ENCODE results near the gene CIT.

The CIT gene

GRCh38 chr12:119775246-119775895 lies 101.7 kb downstream of the CIT start:
- H3K4me3 ChIP-seq (ENCODE audit: low read depth, low read length): no peak overlapping the region
- DNase-seq (ENCODE audit: low read depth): no peak
- no peak for TF ChIP-seq CTCF (IDR thresholded peaks at IDR 0.05; ENCODE audit: insufficient read depth, low read depth, low read length, missing control alignments)

- no peak for TF ChIP-seq CTCF (IDR thresholded peaks at IDR 0.05; ENCODE audit: insufficient read depth, low read depth, low read length, missing control alignments)
- DNase-seq (ENCODE audit: low read depth): no peak
These were observed 104.7 kb downstream of the CIT start for GRCh38 chr12:119772431-119772830.

GRCh38 chr12:119770146-119770545 lies 107.0 kb downstream of the CIT start:
- no peak for TF ChIP-seq CTCF (IDR thresholded peaks at IDR 0.05; ENCODE audit: insufficient read depth, low read depth, low read length, missing control alignments)
- no peak overlapping the region for H3K4me3 ChIP-seq (ENCODE audit: low read depth, low read length)
- DNase-seq (ENCODE audit: low read depth): no peak

More at GRCh38 chr12:119772431-119772830, 104.7 kb downstream of the CIT start:
- H3K4me3 ChIP-seq (ENCODE audit: low read depth, low read length): no peak overlapping the region

- TF ChIP-seq CTCF (IDR thresholded peaks at IDR 0.05; ENCODE audit: insufficient read depth, low read depth, low read length, missing control alignments): no peak
- DNase-seq (ENCODE audit: low read depth): no peak
- no peak overlapping the region for H3K4me3 ChIP-seq (ENCODE audit: low read depth, low read length)
These were observed 114.5 kb downstream of the CIT start for GRCh38 chr12:119762619-119763018.

GRCh38 chr12:119758722-119759121 lies 118.4 kb downstream of the CIT start:
- no peak for DNase-seq (ENCODE audit: low read depth)
- no peak overlapping the region for H3K4me3 ChIP-seq (ENCODE audit: low read depth, low read length)
- no peak for TF ChIP-seq CTCF (IDR thresholded peaks at IDR 0.05; ENCODE audit: insufficient read depth, low read depth, low read length, missing control alignments)

- DNase-seq (ENCODE audit: low read depth): no peak
- no peak overlapping the region for H3K4me3 ChIP-seq (ENCODE audit: low read depth, low read length)
- no peak for TF ChIP-seq CTCF (IDR thresholded peaks at IDR 0.05; ENCODE audit: insufficient read depth, low read depth, low read length, missing control alignments)
These were observed 118.9 kb downstream of the CIT start for GRCh38 chr12:119758234-119758633.

- no peak for TF ChIP-seq CTCF (IDR thresholded peaks at IDR 0.05; ENCODE audit: insufficient read depth, low read depth, low read length, missing control alignments)
- DNase-seq (ENCODE audit: low read depth): no peak
- no peak overlapping the region for H3K4me3 ChIP-seq (ENCODE audit: low read depth, low read length)
These were observed 125.2 kb downstream of the CIT start for GRCh38 chr12:119751961-119752360.

Measured in GM12865 (cell line).